Sigmoid colon (tissue), 7 donors: Measurements from ENCODE around the gene ZNF490. TPM values are rescaled to one million over a fixed set of nuclear protein-coding genes. Genes with fewer than 3 reads are reported as not detected.
A peak's percentile ranks its signal among the peaks of the same experiment; 100 is the strongest.
"Not testable (repeated sequence)": the region's sequence is repeated elsewhere in the genome, so short reads cannot be mapped to it uniquely, and the experiment has no call there.

Experiments used
- DNase-seq: peaks from one replicate; pipeline ENCODE4 v3.0.0-alpha.2; 2019
- H3K27ac ChIP-seq, 4 donors: fragments of 200-600 bp; sonication (generic); one replicate each; pipeline ENCODE4 v1.5.1; 2016 to 2019; ENCODE audit warnings: mild to moderate bottlenecking in 1 of 4
- H3K27me3 ChIP-seq, 3 donors: fragments of 200-600 bp; sonication (generic); one replicate each; pipeline ENCODE4 v1.5.1; 2019; ENCODE audit warnings: mild to moderate bottlenecking in 1 of 3
- H3K36me3 ChIP-seq, 4 donors: fragments of 200-600 bp; sonication (generic); one replicate each; pipeline ENCODE4 v1.5.1; 2016 to 2019
- H3K4me1 ChIP-seq, 4 donors: fragments of 200-600 bp; sonication (generic); one replicate each; pipeline ENCODE4 v1.5.1; 2017 to 2019
- H3K4me3 ChIP-seq, 4 donors: fragments of 200-600 bp; sonication (generic); one replicate each; pipeline ENCODE4 v1.5.1; 2017 to 2019; ENCODE audit warnings: mild to moderate bottlenecking in 2 of 4, moderate library complexity in 1 of 4
- H3K9me3 ChIP-seq, 4 donors: fragments of 200-600 bp in 3 of 4; sonication (generic) in 3 of 4; one replicate each; pipeline versions ENCODE4 v1.5.1 to v1.6.1; 2013 to 2019
- CTCF ChIP-seq, 4 experiments: fragments of 450-650 bp in 3 of 4; fragments of 200-600 bp in 1 of 4; IDR thresholded peaks; one replicate each; pipeline ENCODE4 v1.5.1; 2016 to 2019; ENCODE audit warnings: antibody characterized with exemption in 4 of 4, mild to moderate bottlenecking in 3 of 4, moderate library complexity in 2 of 4
- EP300 ChIP-seq, 4 donors: sonication (generic); formaldehyde crosslinking; IDR thresholded peaks; one replicate each; pipeline ENCODE4 v1.6.1; 2017; ENCODE audit warnings: antibody characterized with exemption in 4 of 4
- POLR2A ChIP-seq, 2 donors: fragments of 450-650 bp; IDR thresholded peaks; one replicate each; pipeline ENCODE4 v1.6.1; 2016; ENCODE audit warnings: antibody characterized with exemption in 2 of 2, mild to moderate bottlenecking in 2 of 2, moderate library complexity in 2 of 2
- POLR2AphosphoS5 ChIP-seq, 4 donors: sonication (generic); formaldehyde crosslinking; IDR thresholded peaks; one replicate each; pipeline ENCODE4 v1.6.1; 2017; ENCODE audit warnings: antibody characterized with exemption in 4 of 4
- WGBS, 2 donors: extraction: QIAGEN DNeasy Blood & Tissue Kit; methylation state at CpG; one replicate each; pipeline ENCODE4 v1.1.7; 2013; 5-methylcytosine and 5-hydroxymethylcytosine counted together
- intact Hi-C: fragments of 100-400 bp; cut with DNase I; formaldehyde crosslinking; loops from one replicate; pipeline ENCODE4 v1.15.1; 2023
- polyA plus RNA-seq, 3 donors: library from polyadenylated mRNA; stranded (reverse); fragments of 200-250 nt; gene quantifications; one replicate each; pipeline ENCODE4 v1.2.3, GENCODE V29; 2013
- total RNA-seq, 4 donors: library from RNA; depleted of rRNA; stranded (reverse); fragments of >200 nt; gene quantifications; one replicate each; pipeline ENCODE4 v1.1.0, GENCODE V29; 2016
- donor health status: healthy with polysubstance abuse.
- donor health status: Bipolar disorder and iron deficiency.
- donor health status: healthy.

Gene ZNF490
- total and polyA plus RNA-seq, 7 donors, result 1.6 to 7.8 (median 4.3) TPM; not detected in 1

- TF ChIP-seq POLR2AphosphoS5 (IDR thresholded peaks at IDR 0.05) (peak in 1 of 4 donors; percentile 8), POLR2A (IDR thresholded peaks at IDR 0.05) (no peak), EP300 (IDR thresholded peaks at IDR 0.05) (no peak)
- Histone ChIP-seq H3K27ac (no peak overlapping the region), H3K4me1 (no peaks in the 10 kb centered on the region), H3K27me3 (no peaks in the 10 kb centered on the region), H3K36me3 (peaks cover 44 to 77% (median 56%) of the 10 kb centered on the region in 4 donors), H3K4me3 (no peak overlapping the region), H3K9me3 (peaks cover 0 to 17% (median 6%) of the 10 kb centered on the region in 4 donors)
- WGBS, 2 donors, result 97 to 98% methylated on average over 17 of the region's 17 CpGs
- intact Hi-C loops, result no loop called here
- no peak for DNase-seq
Observed at GRCh38 chr19:12628040-12629022, 17.7 kb upstream of the ZNF490 start.

- 87 to 96% methylated on average over 8 of the region's 8 CpGs for WGBS, 2 donors
- DNase-seq, result no peak
- peaks cover 44 to 77% (median 56%) of the 10 kb centered on the region in 4 donors for H3K36me3 ChIP-seq
Observed at GRCh38 chr19:12626958-12627357, 16.3 kb upstream of the ZNF490 start.

GRCh38 chr19:12623361-12624031 lies 12.9 kb upstream of the ZNF490 start:
- Histone ChIP-seq H3K27ac (no peak overlapping the region), H3K36me3 (peaks cover 37 to 50% (median 45%) of the 10 kb centered on the region in 4 donors), H3K27me3 (no peaks in the 10 kb centered on the region), H3K4me1 (peaks cover 0 to 10% (median 8%) of the 10 kb centered on the region in 4 donors), H3K4me3 (no peak overlapping the region), H3K9me3 (peaks cover 0 to 12% (median 5%) of the 10 kb centered on the region in 4 donors)
- intact Hi-C loops, result no loop called here
- no peak for TF ChIP-seq POLR2A (IDR thresholded peaks at IDR 0.05)
- TF ChIP-seq EP300 (IDR thresholded peaks at IDR 0.05), result no peak
- 92% methylated on average over 4 of the region's 4 CpGs for WGBS, 2 donors
- no peak for DNase-seq

More at GRCh38 chr19:12626958-12627357, 16.3 kb upstream of the ZNF490 start:
- H3K4me3 ChIP-seq, result no peak overlapping the region
- H3K27ac ChIP-seq, result no peak overlapping the region
- peaks cover 0 to 17% (median 6%) of the 10 kb centered on the region in 4 donors for H3K9me3 ChIP-seq
- no peaks in the 10 kb centered on the region for H3K27me3 ChIP-seq
- intact Hi-C loops, result no loop called here
- no peak for TF ChIP-seq EP300 (IDR thresholded peaks at IDR 0.05)
- no peak for TF ChIP-seq CTCF (IDR thresholded peaks at IDR 0.05)
- no peak for TF ChIP-seq POLR2AphosphoS5 (IDR thresholded peaks at IDR 0.05)
- no peak for TF ChIP-seq POLR2A (IDR thresholded peaks at IDR 0.05)
- peaks cover 0 to 3% (median 0%) of the 10 kb centered on the region in 4 donors for H3K4me1 ChIP-seq

GRCh38 chr19:12621253-12622024 lies 10.8 kb upstream of the ZNF490 start:
- DNase-seq, H3K9me3 ChIP-seq, H3K4me3 ChIP-seq, H3K27me3 ChIP-seq, intact Hi-C loops: not testable (repeated sequence)
- Histone ChIP-seq H3K27ac (peak overlapping the region in 2 of 4 donors; percentile 26 to 52), H3K36me3 (peaks cover 22 to 30% (median 25%) of the 10 kb centered on the region in 4 donors), H3K4me1 (peaks cover 0 to 19% (median 14%) of the 10 kb centered on the region in 4 donors)
- 85 to 91% methylated on average over 26 of the region's 26 CpGs for WGBS, 2 donors

GRCh38 chr19:12617646-12618045 lies 7.0 kb upstream of the ZNF490 start:
- WGBS, 2 donors, result 89 to 95% methylated on average over 4 of the region's 4 CpGs
- Histone ChIP-seq H3K9me3 (no peaks in the 10 kb centered on the region), H3K27ac (no peak overlapping the region), H3K4me1 (peaks cover 0 to 46% (median 31%) of the 10 kb centered on the region in 4 donors), H3K4me3 (no peak overlapping the region), H3K27me3 (no peaks in the 10 kb centered on the region), H3K36me3 (peaks cover 0 to 19% (median 1%) of the 10 kb centered on the region in 4 donors)
- TF ChIP-seq POLR2A (IDR thresholded peaks at IDR 0.05) (no peak), POLR2AphosphoS5 (IDR thresholded peaks at IDR 0.05) (no peak), EP300 (IDR thresholded peaks at IDR 0.05) (no peak), CTCF (IDR thresholded peaks at IDR 0.05) (no peak)
- DNase-seq, result no peak
- intact Hi-C loops, result no loop called here
